C4-2B (cell line): ENCODE data around the gene FAAP100.

Experiments
- H3K27ac ChIP-seq: fragments of 450-650 bp; 2 replicates; pipeline ENCODE4 v1.5.1; 2017
- ZFX ChIP-seq: fragments of 450-650 bp; IDR thresholded peaks from 2 replicates; pipeline ENCODE4 v1.6.1; 2017
- TF ChIP-seq, protein P1 (sequence below): fragments of 450-650 bp; conservative IDR thresholded peaks from 2 replicates; pipeline ENCODE4 v1.5.1; 2017; ENCODE audit warnings: mild to moderate bottlenecking

Gene FAAP100

DNA sequence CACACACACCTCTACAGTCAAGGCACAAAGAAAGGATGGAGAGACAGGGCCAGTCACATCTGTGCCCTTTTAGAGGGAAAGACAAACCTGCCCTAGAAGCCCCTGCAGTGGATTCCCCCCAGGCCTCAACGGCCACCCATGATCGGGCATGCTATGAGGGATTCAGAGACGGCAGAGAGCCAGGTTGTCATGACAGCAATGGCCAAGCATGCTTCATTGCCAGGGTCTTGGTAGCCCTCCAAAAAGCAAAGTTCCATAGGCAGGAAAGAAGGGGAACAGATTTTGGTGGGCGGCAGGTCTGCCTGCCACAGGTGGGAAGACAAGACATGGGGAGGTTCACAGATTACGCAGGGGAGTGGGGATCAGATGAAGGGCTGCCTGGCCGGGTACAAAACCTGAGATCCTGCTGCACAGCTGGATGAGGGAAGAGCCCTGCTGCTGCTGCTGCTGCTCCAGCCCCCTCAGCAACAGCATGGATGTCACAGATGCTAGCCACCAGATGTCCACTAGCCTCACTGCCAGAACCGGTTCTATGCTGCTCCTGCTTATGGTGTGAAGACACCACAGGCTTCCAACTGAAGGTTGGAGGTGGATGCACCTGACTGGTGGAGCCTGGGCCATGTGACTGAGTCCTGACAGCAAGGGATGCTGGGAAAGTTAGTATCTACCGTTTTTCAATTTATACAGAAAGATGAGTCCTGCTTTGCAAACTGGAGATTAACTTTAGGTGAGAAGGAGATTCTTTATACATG, 57.4 kb downstream of the FAAP100 start:
- H3K27ac ChIP-seq: no peak overlapping the region
- TF ChIP-seq, protein P1, sequence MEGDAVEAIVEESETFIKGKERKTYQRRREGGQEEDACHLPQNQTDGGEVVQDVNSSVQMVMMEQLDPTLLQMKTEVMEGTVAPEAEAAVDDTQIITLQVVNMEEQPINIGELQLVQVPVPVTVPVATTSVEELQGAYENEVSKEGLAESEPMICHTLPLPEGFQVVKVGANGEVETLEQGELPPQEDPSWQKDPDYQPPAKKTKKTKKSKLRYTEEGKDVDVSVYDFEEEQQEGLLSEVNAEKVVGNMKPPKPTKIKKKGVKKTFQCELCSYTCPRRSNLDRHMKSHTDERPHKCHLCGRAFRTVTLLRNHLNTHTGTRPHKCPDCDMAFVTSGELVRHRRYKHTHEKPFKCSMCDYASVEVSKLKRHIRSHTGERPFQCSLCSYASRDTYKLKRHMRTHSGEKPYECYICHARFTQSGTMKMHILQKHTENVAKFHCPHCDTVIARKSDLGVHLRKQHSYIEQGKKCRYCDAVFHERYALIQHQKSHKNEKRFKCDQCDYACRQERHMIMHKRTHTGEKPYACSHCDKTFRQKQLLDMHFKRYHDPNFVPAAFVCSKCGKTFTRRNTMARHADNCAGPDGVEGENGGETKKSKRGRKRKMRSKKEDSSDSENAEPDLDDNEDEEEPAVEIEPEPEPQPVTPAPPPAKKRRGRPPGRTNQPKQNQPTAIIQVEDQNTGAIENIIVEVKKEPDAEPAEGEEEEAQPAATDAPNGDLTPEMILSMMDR: no peak
- no peak for TF ChIP-seq ZFX

DNA sequence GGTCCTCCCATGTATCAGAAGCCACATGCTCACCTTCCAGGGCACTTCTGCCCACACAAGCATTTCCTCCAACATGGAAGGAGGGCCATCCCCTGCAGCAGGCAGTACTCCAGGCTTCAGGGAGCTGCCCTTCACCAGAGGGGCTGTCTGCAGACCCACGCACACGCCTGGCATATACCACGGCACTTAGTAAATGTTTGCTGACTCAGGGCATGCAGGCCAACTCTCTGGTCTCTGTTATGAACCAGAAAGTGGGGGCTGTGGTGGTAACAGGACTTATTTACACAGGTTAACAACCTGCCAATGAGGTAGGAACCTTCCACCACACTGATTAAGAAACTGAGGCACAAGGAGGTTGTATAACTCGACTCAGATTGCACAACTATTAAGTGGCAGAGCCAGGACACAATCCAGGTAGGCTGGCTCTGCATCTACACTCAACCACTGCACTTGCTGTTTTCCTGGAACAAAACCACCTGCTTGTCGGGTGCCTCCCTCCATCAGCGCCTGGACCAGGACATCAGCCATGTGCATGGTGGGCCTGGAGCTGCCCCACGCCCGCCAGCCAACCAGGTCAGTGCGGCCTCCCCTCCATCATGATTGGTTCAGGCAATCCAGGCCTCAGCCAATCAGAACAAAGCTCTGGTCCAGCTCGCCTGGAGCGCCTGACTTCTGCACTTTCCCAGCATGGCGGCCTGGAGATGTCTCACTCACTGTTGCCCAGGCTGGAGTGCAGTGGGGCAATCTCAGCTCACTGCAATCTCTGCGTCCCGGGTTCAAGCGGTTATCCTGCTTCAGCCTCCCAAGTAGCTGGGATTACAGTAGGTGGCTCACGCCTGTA, 58.7 kb downstream of the FAAP100 start:
- H3K27ac ChIP-seq: no peak overlapping the region
- no peak for TF ChIP-seq ZFX
- TF ChIP-seq, protein P1: no peak

DNA sequence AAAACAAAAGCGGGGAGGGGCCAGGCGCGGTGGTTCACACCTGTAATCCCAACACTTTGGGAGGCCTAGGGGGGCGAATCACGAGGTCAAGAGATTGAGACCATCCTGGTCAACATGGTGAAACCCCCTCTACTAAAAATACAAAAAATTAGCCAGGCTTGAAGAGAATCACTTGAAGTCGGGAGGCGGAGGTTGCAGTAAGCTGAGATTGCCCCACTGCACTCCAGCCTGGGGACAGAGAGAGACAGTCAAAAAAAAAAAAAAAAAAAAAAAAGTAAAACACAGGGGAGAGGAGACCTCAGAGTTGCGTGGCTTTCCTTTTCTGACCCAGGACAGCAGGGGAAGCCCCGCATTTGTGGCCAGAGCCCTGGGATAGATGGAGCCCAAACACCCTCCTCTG, 59.4 kb downstream of the FAAP100 start:
- H3K27ac ChIP-seq: no peak overlapping the region
- no peak for TF ChIP-seq ZFX
- TF ChIP-seq, protein P1: no peak

DNA sequence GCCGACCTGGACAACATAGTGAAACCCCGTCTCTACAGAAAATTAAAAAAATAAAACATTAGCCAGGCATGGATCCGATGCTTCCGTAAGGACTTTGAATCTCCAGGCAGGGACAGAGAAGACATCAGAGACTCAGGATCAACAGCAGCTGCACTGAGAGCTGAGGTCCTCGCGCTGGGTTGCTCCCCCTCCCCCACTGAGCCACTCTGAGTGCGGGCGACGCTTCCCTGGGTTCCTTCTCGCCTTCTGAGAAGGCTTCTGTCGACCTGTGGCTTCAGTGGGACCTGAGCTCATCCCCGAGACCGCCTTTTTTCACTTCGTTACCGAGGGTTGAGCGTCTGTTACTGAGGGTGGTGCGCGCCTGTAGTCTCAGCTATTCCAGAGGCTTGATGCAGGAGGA, 60.0 kb downstream of the FAAP100 start:
- H3K27ac ChIP-seq: no peak overlapping the region
- TF ChIP-seq, protein P1: no peak
- TF ChIP-seq ZFX: no peak

DNA sequence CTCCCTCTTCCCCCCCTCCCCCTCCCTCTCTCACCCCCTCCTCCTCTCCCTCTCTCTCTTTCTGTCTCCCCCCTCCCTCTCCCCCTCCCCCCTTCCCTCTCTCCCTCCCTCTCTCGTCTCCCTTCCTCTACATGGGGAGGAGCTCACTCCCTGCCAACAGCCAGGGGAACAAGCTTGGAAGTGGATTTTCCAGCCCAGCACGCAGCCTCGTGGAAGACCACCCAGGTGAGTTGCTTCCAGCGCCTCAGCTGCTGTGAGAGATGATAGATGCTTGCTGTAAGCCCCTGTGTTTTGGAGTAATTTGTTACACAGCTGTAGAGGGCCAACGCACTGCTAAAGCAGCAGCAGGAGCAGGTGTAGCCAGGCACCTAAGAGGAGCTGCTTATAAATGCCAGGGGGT, 60.4 kb downstream of the FAAP100 start:
- no peak overlapping the region for H3K27ac ChIP-seq
- TF ChIP-seq, protein P1: no peak
- no peak for TF ChIP-seq ZFX

DNA sequence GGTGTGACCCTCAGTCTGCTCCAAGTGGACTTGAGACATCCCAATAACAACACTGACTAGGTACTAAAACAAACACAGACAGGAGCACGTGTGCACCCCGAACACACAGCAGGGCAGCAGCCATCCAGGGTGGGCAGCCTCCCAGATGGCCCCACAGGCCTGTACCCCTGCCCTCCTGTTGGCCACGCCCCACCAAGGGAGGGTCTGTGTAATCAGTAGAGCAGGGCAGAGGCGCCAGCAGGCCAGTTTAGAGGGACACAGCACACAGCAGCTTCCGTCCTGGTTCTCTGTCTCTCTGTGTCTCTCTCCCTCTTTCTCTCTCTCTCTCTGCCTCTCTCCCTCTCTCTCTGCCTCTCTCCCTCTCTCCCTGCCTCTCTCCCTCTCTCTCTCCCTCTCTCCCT, 61.0 kb downstream of the FAAP100 start:
- H3K27ac ChIP-seq: no peak overlapping the region
- TF ChIP-seq, protein P1: no peak
- no peak for TF ChIP-seq ZFX
